Ishikawa (cell line): ENCODE data around the gene VTA1.

Experiments used
- CEBPB ChIP-seq: IDR thresholded peaks from 2 replicates; pipeline ENCODE4 v1.6.1; 2012
- CREB1 ChIP-seq: IDR thresholded peaks from 2 replicates; pipeline ENCODE4 v1.6.1; 2012; ENCODE audit warnings: low read depth
- EGR1 ChIP-seq: IDR thresholded peaks from 2 replicates; pipeline ENCODE4 v1.6.1; 2012
- EP300 ChIP-seq: IDR thresholded peaks from 2 replicates; pipeline ENCODE4 v1.6.1; 2012; ENCODE audit warnings: borderline replicate concordance
- FOXM1 ChIP-seq: IDR thresholded peaks from 2 replicates; pipeline ENCODE4 v1.6.1; 2012; ENCODE audit warnings: low read depth, borderline replicate concordance
- MAX ChIP-seq: IDR thresholded peaks from 2 replicates; pipeline ENCODE4 v1.6.1; 2012
- NFIC ChIP-seq: IDR thresholded peaks from 2 replicates; pipeline ENCODE4 v1.6.1; 2012
- RAD21 ChIP-seq: IDR thresholded peaks from 2 replicates; pipeline ENCODE4 v1.6.1; 2012; ENCODE audit warnings: low read depth
- TAF1 ChIP-seq: IDR thresholded peaks from 2 replicates; pipeline ENCODE4 v1.6.1; 2012; ENCODE audit warnings: low read depth, mild to moderate bottlenecking
- TCF12 ChIP-seq: IDR thresholded peaks from 2 replicates; pipeline ENCODE4 v1.6.1; 2012; ENCODE audit warnings: low read depth
- TEAD4 ChIP-seq: IDR thresholded peaks from 2 replicates; pipeline ENCODE4 v1.6.1; 2012
- YY1 ChIP-seq: IDR thresholded peaks from 2 replicates; pipeline ENCODE4 v1.6.1; 2012; ENCODE audit warnings: low read depth
- ZBTB7A ChIP-seq: IDR thresholded peaks from 2 replicates; pipeline ENCODE4 v1.6.1; 2012; ENCODE audit warnings: low read depth
- TF ChIP-seq, protein P1 (sequence below): IDR thresholded peaks from 2 replicates; pipeline ENCODE4 v1.6.1; 2012
- TF ChIP-seq, protein P2 (sequence below): IDR thresholded peaks from 2 replicates; pipeline ENCODE4 v1.6.1; 2012; ENCODE audit warnings: low read depth, mild to moderate bottlenecking

The VTA1 gene

GRCh38 chr6:142173980-142174379, 26.9 kb downstream of the VTA1 start:
- TF ChIP-seq MAX (no peak), NFIC (no peak), TEAD4 (no peak), TAF1 (no peak), YY1 (no peak), ZBTB7A (no peak)
- TF ChIP-seq, protein P1, sequence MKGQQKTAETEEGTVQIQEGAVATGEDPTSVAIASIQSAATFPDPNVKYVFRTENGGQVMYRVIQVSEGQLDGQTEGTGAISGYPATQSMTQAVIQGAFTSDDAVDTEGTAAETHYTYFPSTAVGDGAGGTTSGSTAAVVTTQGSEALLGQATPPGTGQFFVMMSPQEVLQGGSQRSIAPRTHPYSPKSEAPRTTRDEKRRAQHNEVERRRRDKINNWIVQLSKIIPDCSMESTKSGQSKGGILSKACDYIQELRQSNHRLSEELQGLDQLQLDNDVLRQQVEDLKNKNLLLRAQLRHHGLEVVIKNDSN, result no peak
- TF ChIP-seq, protein P2, sequence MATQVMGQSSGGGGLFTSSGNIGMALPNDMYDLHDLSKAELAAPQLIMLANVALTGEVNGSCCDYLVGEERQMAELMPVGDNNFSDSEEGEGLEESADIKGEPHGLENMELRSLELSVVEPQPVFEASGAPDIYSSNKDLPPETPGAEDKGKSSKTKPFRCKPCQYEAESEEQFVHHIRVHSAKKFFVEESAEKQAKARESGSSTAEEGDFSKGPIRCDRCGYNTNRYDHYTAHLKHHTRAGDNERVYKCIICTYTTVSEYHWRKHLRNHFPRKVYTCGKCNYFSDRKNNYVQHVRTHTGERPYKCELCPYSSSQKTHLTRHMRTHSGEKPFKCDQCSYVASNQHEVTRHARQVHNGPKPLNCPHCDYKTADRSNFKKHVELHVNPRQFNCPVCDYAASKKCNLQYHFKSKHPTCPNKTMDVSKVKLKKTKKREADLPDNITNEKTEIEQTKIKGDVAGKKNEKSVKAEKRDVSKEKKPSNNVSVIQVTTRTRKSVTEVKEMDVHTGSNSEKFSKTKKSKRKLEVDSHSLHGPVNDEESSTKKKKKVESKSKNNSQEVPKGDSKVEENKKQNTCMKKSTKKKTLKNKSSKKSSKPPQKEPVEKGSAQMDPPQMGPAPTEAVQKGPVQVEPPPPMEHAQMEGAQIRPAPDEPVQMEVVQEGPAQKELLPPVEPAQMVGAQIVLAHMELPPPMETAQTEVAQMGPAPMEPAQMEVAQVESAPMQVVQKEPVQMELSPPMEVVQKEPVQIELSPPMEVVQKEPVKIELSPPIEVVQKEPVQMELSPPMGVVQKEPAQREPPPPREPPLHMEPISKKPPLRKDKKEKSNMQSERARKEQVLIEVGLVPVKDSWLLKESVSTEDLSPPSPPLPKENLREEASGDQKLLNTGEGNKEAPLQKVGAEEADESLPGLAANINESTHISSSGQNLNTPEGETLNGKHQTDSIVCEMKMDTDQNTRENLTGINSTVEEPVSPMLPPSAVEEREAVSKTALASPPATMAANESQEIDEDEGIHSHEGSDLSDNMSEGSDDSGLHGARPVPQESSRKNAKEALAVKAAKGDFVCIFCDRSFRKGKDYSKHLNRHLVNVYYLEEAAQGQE, result no peak

GRCh38 chr6:142174703-142175102, 27.6 kb downstream of the VTA1 start:
- no peak for TF ChIP-seq TAF1
- no peak for TF ChIP-seq CEBPB
- no peak for TF ChIP-seq EP300
- no peak for TF ChIP-seq TEAD4
- TF ChIP-seq RAD21, result no peak
- no peak for TF ChIP-seq TCF12
- TF ChIP-seq YY1, result no peak
- no peak for TF ChIP-seq NFIC
- TF ChIP-seq EGR1, result no peak
- TF ChIP-seq MAX, result no peak
- no peak for TF ChIP-seq FOXM1
- TF ChIP-seq ZBTB7A, result no peak
- TF ChIP-seq, protein P2, result no peak
- no peak for TF ChIP-seq CREB1
- TF ChIP-seq, protein P1, result no peak

DNA sequence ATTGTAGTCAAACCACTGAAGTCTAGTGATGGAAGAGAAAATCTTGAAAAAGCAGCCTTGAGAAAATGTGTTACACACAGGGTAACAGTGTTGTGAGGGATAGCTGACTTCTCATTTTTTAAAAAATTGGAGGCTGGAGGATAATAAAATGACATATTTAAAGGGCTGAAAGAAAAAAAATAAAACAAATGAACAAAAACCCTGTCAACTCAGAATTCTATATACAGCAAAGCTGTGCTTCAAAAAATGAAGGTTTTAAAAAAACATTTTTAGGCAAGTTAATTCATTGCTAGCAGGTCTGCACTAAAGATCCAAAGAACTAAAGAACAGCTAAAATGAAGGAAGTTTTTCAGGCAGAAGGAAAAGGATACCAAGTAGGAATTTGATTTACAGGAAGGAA, 31.1 kb downstream of the VTA1 start:
- TF ChIP-seq, protein P1, result no peak
- no peak for TF ChIP-seq MAX
- no peak for TF ChIP-seq CREB1

DNA sequence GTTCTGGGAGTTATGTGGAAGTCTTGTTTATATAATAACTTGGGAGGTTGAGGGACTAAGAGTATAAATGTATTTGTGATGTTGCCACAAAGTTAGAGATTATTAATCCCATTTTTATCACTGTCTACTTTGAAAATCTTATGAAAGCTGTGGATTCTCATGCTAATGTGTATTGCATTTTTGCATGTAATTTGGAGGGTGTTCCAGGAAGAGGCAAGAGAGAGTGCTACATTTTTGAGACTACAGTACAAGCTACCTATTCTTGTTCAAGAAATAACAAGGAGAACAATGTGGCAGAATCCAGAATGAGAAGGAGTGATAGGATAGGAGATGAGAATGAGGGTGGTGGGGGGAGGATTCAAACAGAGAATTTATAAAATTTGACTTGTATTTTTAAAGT, 34.9 kb downstream of the VTA1 start:
- TF ChIP-seq YY1 (no peak), TCF12 (no peak), TEAD4 (no peak), MAX (no peak), FOXM1 (no peak), EP300 (no peak), TAF1 (no peak), CEBPB (no peak)
- TF ChIP-seq, protein P2, result no peak
- TF ChIP-seq, protein P1, result no peak
